SH-SY5Y (cell line): Measurements from ENCODE around the gene TTLL9.

Experiments used
- GATA2 ChIP-seq: IDR thresholded peaks from 2 replicates; pipeline ENCODE4 v1.6.1; 2011; ENCODE audit warnings: mild to moderate bottlenecking, low read depth, low read length
- GATA3 ChIP-seq: IDR thresholded peaks from 2 replicates; pipeline ENCODE4 v1.6.1; 2011; ENCODE audit warnings: low read depth, mild to moderate bottlenecking, low read length, moderate library complexity

DNA sequence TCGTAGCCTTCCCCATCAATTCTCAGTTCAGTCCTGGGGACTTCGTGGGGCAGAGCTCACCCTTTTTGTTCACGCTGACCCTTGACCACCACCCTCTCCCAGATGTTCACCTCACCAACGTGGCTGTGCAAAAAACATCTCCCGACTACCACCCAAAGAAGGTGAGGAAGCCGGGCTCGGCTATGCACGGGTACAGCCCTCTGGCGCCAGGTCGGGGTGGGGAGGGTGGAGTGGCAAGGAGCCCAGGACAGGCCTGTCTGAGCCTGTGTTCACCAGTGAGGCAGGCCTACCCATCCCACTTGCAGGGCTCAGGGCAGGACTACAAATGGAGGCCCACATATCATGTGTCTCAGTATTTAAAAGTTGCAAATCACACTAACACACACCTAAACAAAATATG is 63.3 kb downstream of the TTLL9 start:
- TF ChIP-seq GATA3: no peak
- no peak for TF ChIP-seq GATA2
